Thyroid gland (tissue), 4 donors: ENCODE data around the gene TENM3. TPM values are rescaled to one million over a fixed set of nuclear protein-coding genes. Genes with fewer than 3 reads are reported as not detected.

Experiments used
- DNase-seq, 2 donors: peaks; one replicate each; pipeline ENCODE4 v3.0.0-alpha.2; 2019
- H3K27ac ChIP-seq, 3 donors: fragments of 200-600 bp; sonication (generic); 1 replicate in 2 of 3; 2 replicates in 1 of 3; pipeline ENCODE4 v1.5.1; 2016 to 2019; ENCODE audit warnings: mild to moderate bottlenecking in 1 of 3, moderate library complexity in 1 of 3
- H3K27me3 ChIP-seq: fragments of 200-600 bp; sonication (generic); one replicate; pipeline ENCODE4 v1.5.1; 2019
- H3K36me3 ChIP-seq, 2 donors: fragments of 200-600 bp; sonication (generic); one replicate each; pipeline ENCODE4 v1.5.1; 2016 to 2019
- H3K4me1 ChIP-seq, 2 donors: fragments of 200-600 bp; sonication (generic); one replicate each; pipeline ENCODE4 v1.5.1; 2017 to 2019
- H3K4me3 ChIP-seq, 3 donors: fragments of 200-600 bp; sonication (generic); replicated peaks in 1 of 3; 1 replicate in 2 of 3; 2 replicates in 1 of 3; pipeline ENCODE4 v1.5.1; 2016; ENCODE audit warnings: mild to moderate bottlenecking in 1 of 3
- H3K9me3 ChIP-seq: fragments of 200-600 bp; sonication (generic); one replicate; pipeline ENCODE4 v1.5.1; 2017
- CTCF ChIP-seq, 6 experiments: fragments of 200-600 bp in 3 of 6; fragments of 450-650 bp in 3 of 6; sonication (generic) in 3 of 6; IDR thresholded peaks; one replicate each; pipeline ENCODE4 v1.5.1; 2016 to 2019; ENCODE audit warnings: antibody characterized with exemption in 6 of 6, mild to moderate bottlenecking in 2 of 6, inconsistent platforms in 1 of 6, moderate library complexity in 1 of 6
- POLR2A ChIP-seq, 2 donors: fragments of 450-650 bp; IDR thresholded peaks; one replicate each; pipeline ENCODE4 v1.6.1; 2017; ENCODE audit warnings: antibody characterized with exemption in 2 of 2, mild to moderate bottlenecking in 2 of 2, moderate library complexity in 1 of 2
- WGBS, 2 donors: methylation state at CpG; one replicate each; pipeline ENCODE4 v1.1.5; 2017; 5-methylcytosine and 5-hydroxymethylcytosine counted together
- intact Hi-C: fragments of 100-400 bp; cut with DNase I; formaldehyde crosslinking; loops from one replicate; pipeline ENCODE4 v1.15.1; 2023
- total RNA-seq, 4 donors: library from RNA; depleted of rRNA; stranded (reverse); fragments of >200 nt; gene quantifications; one replicate each; pipeline ENCODE4 v1.2.3, GENCODE V29; 2016

TENM3 gene
- total RNA-seq, 4 donors from 2014 or later, result 41.8 to 82.2 (median 68.1) TPM

- Histone ChIP-seq H3K4me1 (no peaks in the 10 kb centered on the region), H3K27ac (no peak overlapping the region), H3K4me3 (no peak overlapping the region), H3K27me3 (no peaks in the 10 kb centered on the region), H3K9me3 (no peaks in the 10 kb centered on the region), H3K36me3 (no peaks in the 10 kb centered on the region)
- no peak for DNase-seq
- intact Hi-C loops, result no loop called here
- TF ChIP-seq POLR2A (IDR thresholded peaks at IDR 0.05) (no peak), CTCF (IDR thresholded peaks at IDR 0.05) (no peak)
- 82 to 89% methylated on average over 4 of the region's 4 CpGs for WGBS, 2 donors
Observed at GRCh38 chr4:182292612-182293011, 49.4 kb downstream of the TENM3 start.

DNA sequence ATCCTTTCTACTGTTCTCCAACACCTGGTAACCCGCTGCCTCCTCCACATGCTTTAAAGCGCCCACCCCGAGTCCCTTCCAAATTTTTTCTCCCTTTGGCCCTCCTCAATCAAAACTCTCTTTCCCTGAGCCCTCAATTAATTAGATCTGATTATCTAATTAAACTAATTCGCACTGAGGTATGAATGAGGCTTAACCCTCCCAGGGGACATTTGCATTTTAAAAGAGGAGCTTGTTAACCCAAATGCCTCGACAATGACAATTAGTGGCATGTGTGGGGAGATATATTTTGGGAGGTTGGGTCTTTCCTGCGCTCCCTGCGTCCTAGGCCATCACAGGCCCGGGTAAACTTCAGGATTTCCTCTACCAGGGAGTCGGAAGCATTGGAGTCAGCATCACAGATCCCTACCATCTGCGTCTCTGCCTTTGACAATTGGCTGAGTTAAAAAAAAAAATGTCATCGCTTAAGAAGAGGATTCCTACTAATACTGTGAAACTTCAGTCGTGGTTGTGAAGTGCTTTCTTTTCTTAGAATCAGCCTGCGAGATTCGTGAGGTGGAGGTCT lies 50.6 kb downstream of the TENM3 start:
- no peak for DNase-seq
- H3K27ac ChIP-seq, result no peak overlapping the region
- no peaks in the 10 kb centered on the region for H3K27me3 ChIP-seq
- H3K4me3 ChIP-seq, result no peak overlapping the region
- WGBS, 2 donors, result 71 to 75% methylated on average over 14 of the region's 14 CpGs
- H3K36me3 ChIP-seq, result no peaks in the 10 kb centered on the region
- intact Hi-C loops, result no loop called here
- no peak for TF ChIP-seq CTCF (IDR thresholded peaks at IDR 0.05)
- TF ChIP-seq POLR2A (IDR thresholded peaks at IDR 0.05), result no peak
- no peaks in the 10 kb centered on the region for H3K9me3 ChIP-seq
- H3K4me1 ChIP-seq, result no peaks in the 10 kb centered on the region

DNA sequence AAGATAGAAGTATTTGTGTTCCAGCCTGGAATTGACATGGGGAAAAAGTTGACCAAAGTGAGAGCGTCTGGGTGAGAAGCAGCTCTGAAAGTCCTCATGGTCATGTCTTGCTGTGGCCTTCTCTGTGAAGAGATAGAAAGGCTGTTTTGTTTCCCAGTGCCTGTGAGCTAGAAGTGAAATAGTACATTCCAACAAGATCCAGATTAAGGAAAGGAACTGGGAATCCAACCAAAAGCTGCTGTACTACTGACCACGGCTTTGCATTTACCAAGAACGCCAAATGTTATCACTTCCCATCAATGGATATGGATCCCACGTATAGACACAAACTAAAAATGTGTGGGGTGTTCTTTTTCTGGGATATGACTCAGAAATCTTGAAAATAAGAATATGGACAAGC lies 51.2 kb downstream of the TENM3 start:
- no peaks in the 10 kb centered on the region for H3K27me3 ChIP-seq
- no peaks in the 10 kb centered on the region for H3K9me3 ChIP-seq
- no peak overlapping the region for H3K27ac ChIP-seq
- H3K36me3 ChIP-seq, result no peaks in the 10 kb centered on the region
- TF ChIP-seq POLR2A (IDR thresholded peaks at IDR 0.05) (no peak), CTCF (IDR thresholded peaks at IDR 0.05) (no peak)
- no peaks in the 10 kb centered on the region for H3K4me1 ChIP-seq
- no peak for DNase-seq
- 74 to 79% methylated on average over 4 of the region's 4 CpGs for WGBS, 2 donors
- H3K4me3 ChIP-seq, result no peak overlapping the region
- intact Hi-C loops, result no loop called here

GRCh38 chr4:182297659-182298058 lies 54.5 kb downstream of the TENM3 start:
- no peak overlapping the region for H3K27ac ChIP-seq
- no peaks in the 10 kb centered on the region for H3K27me3 ChIP-seq
- intact Hi-C loops, result no loop called here
- H3K4me3 ChIP-seq, result no peak overlapping the region
- DNase-seq, result no peak
- WGBS, 2 donors, result 82 to 89% methylated on average over 9 of the region's 9 CpGs
- TF ChIP-seq POLR2A (IDR thresholded peaks at IDR 0.05), result no peak
- no peak for TF ChIP-seq CTCF (IDR thresholded peaks at IDR 0.05)
- no peaks in the 10 kb centered on the region for H3K36me3 ChIP-seq
- no peaks in the 10 kb centered on the region for H3K9me3 ChIP-seq
- no peaks in the 10 kb centered on the region for H3K4me1 ChIP-seq

- no peaks in the 10 kb centered on the region for H3K4me1 ChIP-seq
- WGBS, 2 donors, result 37 to 39% methylated on average over 5 of the region's 5 CpGs
Observed at GRCh38 chr4:182301736-182302135, 58.5 kb downstream of the TENM3 start.

More at GRCh38 chr4:182301736-182302135, 58.5 kb downstream of the TENM3 start:
- H3K4me3 ChIP-seq, result no peak overlapping the region
- H3K27ac ChIP-seq, result no peak overlapping the region
- no peaks in the 10 kb centered on the region for H3K27me3 ChIP-seq
- no peaks in the 10 kb centered on the region for H3K36me3 ChIP-seq
- peak in 1 of 2 donors; percentile 14 for DNase-seq
- no peaks in the 10 kb centered on the region for H3K9me3 ChIP-seq
- intact Hi-C loops, result no loop called here
- TF ChIP-seq POLR2A (IDR thresholded peaks at IDR 0.05), result no peak
- no peak for TF ChIP-seq CTCF (IDR thresholded peaks at IDR 0.05)
